HG03095 (cell line): ENCODE data around the gene PELI3.

Experiments
- ATAC-seq: cut with Tn5 transposase; IDR thresholded peaks from one replicate; pipeline ENCODE4 v1.9.1; 2021; ENCODE audit warnings: moderate library complexity; ENCODE audit not compliant: unreplicated experiment

The PELI3 gene

DNA sequence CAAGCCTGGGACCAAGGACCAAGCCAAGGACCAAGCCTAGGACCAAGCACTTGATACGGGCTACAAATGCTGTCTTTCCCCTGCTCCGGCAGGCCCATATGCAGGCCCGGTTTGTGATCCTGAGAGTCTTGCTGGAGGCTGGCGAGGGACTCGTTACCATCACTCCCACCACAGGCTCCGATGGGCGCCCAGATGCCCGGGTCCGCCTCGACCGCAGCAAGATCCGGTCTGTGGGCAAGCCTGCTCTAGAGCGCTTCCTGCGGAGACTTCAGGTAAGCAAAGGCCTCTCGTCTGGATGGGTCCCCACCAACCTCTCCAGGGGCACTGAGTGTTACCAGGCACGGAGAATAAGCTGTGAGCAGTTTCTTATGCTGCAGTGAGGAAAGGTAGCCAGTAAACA is 30.5 kb downstream of the PELI3 start:
- no peak for ATAC-seq

DNA sequence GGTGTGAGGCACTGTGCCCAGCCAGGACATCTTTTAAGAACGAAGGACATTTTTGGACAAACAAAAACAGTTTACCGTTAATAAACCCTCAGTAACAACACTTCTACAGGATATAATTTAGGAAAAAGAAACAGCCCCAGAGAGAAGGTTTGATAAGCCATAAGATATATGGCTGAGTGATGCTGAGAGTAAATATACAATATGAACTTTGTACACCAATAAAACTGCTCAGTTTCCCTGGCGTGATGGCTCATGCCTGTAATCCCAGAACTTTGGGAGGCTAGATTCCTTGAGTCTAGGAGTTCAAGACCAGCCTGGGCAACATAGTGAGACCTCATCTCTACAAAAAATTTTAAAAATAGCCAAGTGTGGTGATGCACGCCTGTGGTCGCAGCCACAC is 31.8 kb downstream of the PELI3 start:
- no peak for ATAC-seq

DNA sequence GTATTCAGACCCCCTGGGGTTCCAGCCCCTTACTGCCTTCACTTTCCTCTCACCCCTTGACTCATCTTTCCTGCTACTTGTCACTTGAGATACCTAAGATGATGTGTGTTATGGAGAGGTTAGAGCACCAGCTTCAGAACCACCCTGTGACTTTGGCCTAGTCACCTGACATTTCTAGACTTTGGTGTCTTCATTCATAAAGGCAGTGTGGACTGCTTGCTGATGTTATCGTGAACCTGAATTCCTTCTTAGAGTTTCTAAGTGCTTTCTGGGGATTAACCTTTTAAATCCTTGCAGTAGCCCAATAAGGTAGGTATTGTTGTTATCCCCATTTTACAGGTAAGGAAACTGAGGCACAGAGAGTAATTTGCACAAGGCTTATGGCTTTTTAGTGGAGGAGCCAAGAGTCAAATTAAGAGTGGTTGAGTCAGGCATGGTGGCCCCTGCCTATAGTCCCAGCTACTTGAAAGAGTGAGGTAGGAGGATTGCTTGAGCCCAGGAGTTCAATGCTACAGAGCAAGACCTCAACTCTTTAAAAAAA is 38.6 kb downstream of the PELI3 start:
- ATAC-seq, result no peak

- ATAC-seq, result no peak
Observed at GRCh38 chr11:66509131-66509561, 42.4 kb downstream of the PELI3 start.

DNA sequence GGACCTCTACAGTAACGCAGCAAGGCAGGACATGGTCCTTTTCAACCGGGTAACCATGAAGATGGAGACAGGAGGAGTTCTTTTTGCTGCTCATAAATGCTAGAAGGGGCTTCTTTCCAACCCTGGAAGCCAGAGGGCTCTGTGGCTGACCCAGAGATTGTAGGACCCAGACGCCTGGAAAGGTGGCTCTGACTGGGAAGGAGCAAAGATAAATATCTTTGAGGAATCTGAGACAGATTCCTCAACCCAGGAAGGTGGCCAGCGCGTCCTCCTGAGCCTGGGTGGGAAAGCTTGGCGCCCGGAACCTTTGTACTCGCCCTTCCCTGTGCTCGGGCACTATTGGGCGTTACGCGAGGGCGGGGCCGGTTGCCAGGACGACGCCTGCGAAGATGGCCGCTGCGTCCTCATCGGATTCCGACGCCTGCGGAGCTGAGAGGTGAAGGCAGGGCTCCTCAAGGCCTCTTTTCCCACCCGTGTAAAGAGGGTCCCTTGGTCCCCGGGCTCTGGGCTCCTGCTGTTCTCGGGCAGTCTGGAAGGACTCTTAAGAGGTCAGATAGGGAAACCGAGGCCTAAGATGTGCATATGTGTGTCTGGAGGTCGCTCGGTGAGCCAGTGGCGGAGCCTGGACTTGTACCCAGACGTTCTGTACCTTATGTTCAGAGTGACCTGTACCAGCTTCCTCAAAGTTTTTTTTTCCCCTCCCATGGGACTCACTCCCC is 43.7 kb downstream of the PELI3 start, which contains the start of gene BBS1:
TSS of gene BBS1 (plus strand) at position 365 of the 719 bp plus-strand sequence. CDS start at position 390, 25 bp downstream.
- no peak for ATAC-seq

DNA sequence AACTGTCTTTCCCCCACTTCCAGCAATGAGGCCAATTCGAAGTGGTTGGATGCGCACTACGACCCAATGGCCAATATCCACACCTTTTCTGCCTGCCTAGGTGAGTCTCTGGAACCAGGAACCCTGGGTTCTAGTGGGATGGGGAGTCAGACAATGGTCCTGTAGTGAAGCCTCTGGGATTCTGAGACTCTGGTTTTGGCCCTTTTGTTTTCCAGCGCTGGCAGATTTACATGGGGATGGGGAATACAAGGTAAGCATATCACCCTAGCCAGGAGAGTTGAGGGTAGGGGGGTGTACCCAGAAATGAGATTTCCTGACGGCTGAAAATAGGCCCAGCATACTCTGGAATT is 44.3 kb downstream of the PELI3 start:
- ATAC-seq, result no peak

DNA sequence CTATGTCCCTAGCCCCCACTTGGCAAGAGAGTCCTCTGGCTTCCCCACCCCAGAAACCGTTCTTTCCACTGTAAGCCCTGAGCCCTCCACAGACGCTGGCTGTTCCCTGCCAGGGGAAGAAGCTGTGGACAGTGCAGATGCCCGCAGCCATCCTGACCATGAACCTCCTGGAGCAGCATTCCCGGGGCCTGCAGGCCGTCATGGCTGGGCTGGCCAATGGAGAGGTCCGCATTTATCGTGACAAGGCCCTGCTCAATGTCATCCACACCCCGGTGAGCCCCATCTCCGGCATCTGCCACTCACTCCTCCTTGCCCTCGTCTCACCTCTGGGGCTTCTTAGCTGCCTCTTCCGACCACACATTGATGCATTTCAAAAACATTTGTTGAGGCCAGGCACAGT is 56.9 kb downstream of the PELI3 start:
- ATAC-seq, result no peak

DNA sequence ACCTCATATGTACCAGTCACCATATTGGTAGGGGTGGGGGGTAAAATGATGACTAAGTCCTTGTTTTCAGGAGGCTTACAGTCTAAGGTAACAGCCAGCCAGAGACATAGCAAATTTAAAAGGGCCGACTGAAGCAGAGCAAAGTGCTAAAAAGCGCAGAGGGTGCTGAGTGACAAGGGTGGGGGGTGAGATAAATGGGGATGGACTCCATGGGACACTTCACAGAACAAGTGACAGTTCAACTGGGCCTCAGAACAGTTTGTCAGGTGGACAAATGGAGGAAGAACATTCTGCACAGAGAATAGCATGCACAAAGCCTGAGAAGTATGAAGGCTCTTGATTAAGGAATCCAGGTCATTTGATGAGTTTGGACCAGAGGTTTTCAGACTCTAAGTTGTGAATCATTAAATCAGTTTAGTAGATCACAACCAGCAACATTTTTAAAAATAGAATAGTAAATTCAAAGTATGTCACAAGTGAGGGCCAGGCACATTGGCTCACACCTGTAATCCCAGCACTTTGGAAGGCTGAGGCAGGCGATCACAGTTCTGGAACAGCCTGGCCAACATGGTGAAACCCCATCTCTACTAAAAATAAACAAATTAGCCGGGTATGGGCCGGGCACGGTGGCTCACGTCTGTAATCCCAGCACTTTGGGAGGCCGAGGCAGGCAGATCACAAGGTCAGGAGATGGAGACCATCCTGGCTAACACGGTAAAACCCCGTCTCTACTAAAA is 57.8 kb downstream of the PELI3 start:
- no peak for ATAC-seq
